Activated B cell treated with CpG ODN at 0.5 μM for 24 hours (primary cell): ENCODE data around the gene ECI2. TPM values are rescaled to one million over a fixed set of nuclear protein-coding genes. Genes with fewer than 3 reads are reported as not detected.

ENCODE experiments used
- ATAC-seq: fragments of 200-7000 bp; cut with Tn5 transposase; one replicate; pipeline ENCODE4 v1.10.0; 2021; ENCODE audit warnings: low read depth, mild to moderate bottlenecking, moderate library complexity
- CTCF ChIA-PET: fragments of 350-600 bp; sonication (Branson Sonifier 250); formaldehyde crosslinking; loops from one replicate; lab custom pipeline; 2021; ENCODE audit warnings: antibody characterized with exemption; lab: Charles Lee
- POLR2A ChIA-PET: fragments of 350-600 bp; sonication (Branson Sonifier 250); formaldehyde crosslinking; loops from one replicate; lab custom pipeline; 2021; ENCODE audit warnings: antibody characterized with exemption; lab: Charles Lee
- DNase-seq: peaks from one replicate; pipeline ENCODE4 v3.0.0; 2022
- H3K27ac Mint-ChIP-seq: one replicate; pipeline ENCODE4 v1.8.0; 2020; ENCODE audit warnings: mixed read lengths
- H3K27me3 Mint-ChIP-seq: one replicate; pipeline ENCODE4 v1.8.0; 2021; ENCODE audit warnings: mixed read lengths
- H3K36me3 Mint-ChIP-seq: one replicate; pipeline ENCODE4 v1.8.0; 2021; ENCODE audit warnings: low read depth, mixed read lengths
- H3K4me1 Mint-ChIP-seq: one replicate; pipeline ENCODE4 v1.8.0; 2021; ENCODE audit warnings: mixed read lengths
- H3K4me3 Mint-ChIP-seq: one replicate; pipeline ENCODE4 v1.8.0; 2020; ENCODE audit warnings: mild to moderate bottlenecking, mixed read lengths
- H3K9me3 Mint-ChIP-seq: one replicate; pipeline ENCODE4 v1.8.0; 2020; ENCODE audit warnings: mixed read lengths
- CTCF ChIP-seq: fragments of 200-600 bp; IDR thresholded peaks from one replicate; pipeline ENCODE4 v1.8.0; 2022; ENCODE audit warnings: antibody characterized with exemption, mild to moderate bottlenecking
- intact Hi-C: fragments of 100-400 bp; cut with micrococcal nuclease; formaldehyde crosslinking; loops from one replicate; pipeline ENCODE4 v1.15.1; 2024
- total RNA-seq: library from RNA; stranded (reverse); gene quantifications from 2 replicates; pipeline ENCODE4 v1.2.3, GENCODE V29; 2022

ECI2 gene
- total RNA-seq, 1 donor from 2014 or later: 15.8 TPM

- Mint-ChIP-seq H3K9me3 (peaks cover 2% of the 10 kb centered on the region), H3K27ac (peak overlapping the region; percentile 76), H3K36me3 (peaks cover 17% of the 10 kb centered on the region), H3K4me3 (peak overlapping the region; percentile 85), H3K4me1 (peaks cover 27% of the 10 kb centered on the region), H3K27me3 (no peaks in the 10 kb centered on the region)
- peak; percentile 92 for ATAC-seq
- TF ChIP-seq CTCF: no peak
- intact Hi-C loops: loop anchor here (1.0 to 5.0 kb wide), 9 partner anchors 17 to 979 kb away; partner anchors contain the start of genes CDYL, FAM50B, PSMG4 and TUBB2A
- peak; percentile 83 for DNase-seq
- ChIA-PET POLR2A (interaction anchor here (0.6 to 4.0 kb wide), 10 partner anchors 10 to 1125 kb away, joined by 3 to 32 read pairs (median 4); partner anchors contain the start of gene LYRM4), CTCF (interaction anchor here (1.1 to 2.4 kb wide), 4 partner anchors 18 to 77 kb away, joined by 4 to 12 read pairs (median 8); no protein-coding TSS in a partner anchor)
Observed at GRCh38 chr6:4135665-4136353, 434 bp upstream of the ECI2 start.

- CTCF ChIA-PET: interaction anchor here (1.0 to 1.3 kb wide), 3 partner anchors 19 to 75 kb away, joined by 3 to 5 read pairs (median 4); no protein-coding TSS in a partner anchor
Observed at GRCh38 chr6:4133941-4134838, 1.2 kb downstream of the ECI2 start.

GRCh38 chr6:4130357-4130987 is 4.9 kb downstream of the ECI2 start:
- intact Hi-C loops: no loop called here
- Mint-ChIP-seq H3K9me3 (peaks cover 2% of the 10 kb centered on the region), H3K4me1 (peaks cover 15% of the 10 kb centered on the region), H3K27ac (no peak overlapping the region), H3K27me3 (no peaks in the 10 kb centered on the region), H3K36me3 (peaks cover 63% of the 10 kb centered on the region), H3K4me3 (no peak overlapping the region)
- ChIA-PET CTCF (no interaction called here), POLR2A (no interaction called here)
- no peak for TF ChIP-seq CTCF
- DNase-seq (no peak), ATAC-seq (no peak)

More at GRCh38 chr6:4133941-4134838, 1.2 kb downstream of the ECI2 start:
- H3K27ac Mint-ChIP-seq: peak overlapping the region; percentile 80
- no peak for DNase-seq
- H3K4me1 Mint-ChIP-seq: peaks cover 27% of the 10 kb centered on the region
- TF ChIP-seq CTCF: no peak
- H3K27me3 Mint-ChIP-seq: no peaks in the 10 kb centered on the region
- peaks cover 2% of the 10 kb centered on the region for H3K9me3 Mint-ChIP-seq
- H3K36me3 Mint-ChIP-seq: peaks cover 32% of the 10 kb centered on the region
- peak overlapping the region; percentile 90 for H3K4me3 Mint-ChIP-seq
- intact Hi-C loops: loop anchor here (2.0 kb wide), 1 partner anchor 977 kb away; the partner anchor contains the start of gene TUBB2A
- no peak for ATAC-seq
- POLR2A ChIA-PET: interaction anchor here (1.0 to 4.0 kb wide), 3 partner anchors 20 to 116 kb away, joined by 3 to 32 read pairs (median 21); no protein-coding TSS in a partner anchor

GRCh38 chr6:4129446-4129845 is 5.9 kb downstream of the ECI2 start:
- TF ChIP-seq CTCF: no peak
- CTCF ChIA-PET: no interaction called here
- H3K4me1 Mint-ChIP-seq: peaks cover 11% of the 10 kb centered on the region
- intact Hi-C loops: no loop called here
- no peak for DNase-seq
- no peak for ATAC-seq
- H3K9me3 Mint-ChIP-seq: peaks cover 2% of the 10 kb centered on the region
- peaks cover 72% of the 10 kb centered on the region for H3K36me3 Mint-ChIP-seq
- H3K27ac Mint-ChIP-seq: no peak overlapping the region
- H3K27me3 Mint-ChIP-seq: no peaks in the 10 kb centered on the region
- no peak overlapping the region for H3K4me3 Mint-ChIP-seq
- POLR2A ChIA-PET: no interaction called here
